GM12878 (cell line): ENCODE measurements around the gene KCNN1. TPM values are rescaled to one million over a fixed set of nuclear protein-coding genes. Genes with fewer than 3 reads are reported as not detected.
A peak's percentile ranks its signal among the peaks of the same experiment; 100 is the strongest.

Experiments
- ATAC-seq: fragments of 200-7000 bp; cut with Tn5 transposase; 3 replicates; pipeline ENCODE4 v1.9.1; 2020; ENCODE audit warnings: mild to moderate bottlenecking, moderate library complexity
- BruUV-seq: library from RNA; stranded (reverse); fragments of 400-500 nt; replicated peaks from 2 replicates; lab custom pipeline; 2021; lab: Mats Ljungman, UMichigan
- CTCF ChIA-PET: fragments of 300-600 bp; sonication (Branson Sonifier 250); formaldehyde crosslinking; extraction: SDS; loops from one replicate; lab custom pipeline; 2021; ENCODE audit warnings: inconsistent platforms; lab: Yijun Ruan, JAX
- POLR2A ChIA-PET: fragments of 350-600 bp; formaldehyde crosslinking; extraction: SDS; loops from one replicate; lab custom pipeline; 2021; ENCODE audit warnings: inconsistent platforms; lab: Charles Lee
- RAD21 ChIA-PET: fragments of 300-600 bp; sonication (Branson Sonifier 250); formaldehyde crosslinking; loops from one replicate; lab custom pipeline; 2023; ENCODE audit warnings: antibody characterized with exemption; ENCODE audit not compliant: unreplicated experiment; lab: Charles Lee
- SMC1A ChIA-PET: fragments of 300-600 bp; sonication (Branson Sonifier 250); formaldehyde crosslinking; loops from one replicate; lab custom pipeline; 2023; ENCODE audit not compliant: unreplicated experiment, uncharacterized antibody; lab: Charles Lee
- DNase-seq: peaks from one replicate; pipeline ENCODE4 v3.0.0-alpha.2; 2011; ENCODE audit warnings: low read depth, low spot score
- FAIRE-seq: peaks from 3 replicates; lab custom pipeline; 2011; peaks lifted over from hg19 to GRCh38; lab: Jason Lieb, UNC
- H2AFZ ChIP-seq: 2 replicates; pipeline ENCODE4 v1.6.0; 2011; ENCODE audit warnings: low read depth, low read length, control low read depth; ENCODE audit not compliant: control insufficient read depth
- H3K27ac ChIP-seq: 2 replicates; pipeline ENCODE4 v1.5.1; 2011; ENCODE audit warnings: control low read depth; ENCODE audit not compliant: control insufficient read depth, insufficient read depth
- H3K27me3 ChIP-seq, 2 experiments: replicated peaks in 1 of 2; 2 replicates each; pipeline versions ENCODE4 v1.6.0 to v1.6.1; 2011; ENCODE audit warnings: low read length in 1 of 2; ENCODE audit not compliant: control insufficient read depth in 2 of 2, insufficient read depth in 2 of 2
- H3K36me3 ChIP-seq, 2 experiments: 2 replicates each; pipeline ENCODE4 v1.5.1; 2011; ENCODE audit warnings: low read length in 1 of 2; ENCODE audit not compliant: control insufficient read depth in 2 of 2, insufficient read depth in 2 of 2
- H3K4me1 ChIP-seq: 2 replicates; pipeline ENCODE4 v1.6.1; 2011; ENCODE audit warnings: mild to moderate bottlenecking, low read length, moderate library complexity, mixed read lengths; ENCODE audit not compliant: control insufficient read depth, insufficient read depth
- H3K4me2 ChIP-seq: 2 replicates; pipeline ENCODE4 v1.6.0; 2011; ENCODE audit warnings: control low read depth; ENCODE audit not compliant: control insufficient read depth, insufficient read depth
- H3K4me3 ChIP-seq: fragments of 200-600 bp; sonication (generic); 2 replicates; pipeline ENCODE4 v1.5.1; 2016
- H3K79me2 ChIP-seq: 2 replicates; pipeline ENCODE4 v1.6.0; 2011; ENCODE audit warnings: low read length; ENCODE audit not compliant: control insufficient read depth, insufficient read depth
- H3K9ac ChIP-seq: 2 replicates; pipeline ENCODE4 v1.8.0; 2011; ENCODE audit warnings: low read length, control low read depth, mixed read lengths; ENCODE audit not compliant: control insufficient read depth, insufficient read depth
- H3K9me3 ChIP-seq: replicated peaks from 3 replicates; pipeline ENCODE4 v1.5.1; 2011; ENCODE audit warnings: mild to moderate bottlenecking, low read length; ENCODE audit not compliant: control insufficient read depth, insufficient read depth
- H4K20me1 ChIP-seq: 2 replicates; pipeline ENCODE4 v1.6.0; 2011; ENCODE audit not compliant: control insufficient read depth, insufficient read depth
- WGBS: methylation state at CpG from one replicate; pipeline ENCODE4 v1.1.6; 2016; ENCODE audit warnings: low lambda C conversion rate; ENCODE audit not compliant: insufficient replicate concordance, insufficient coverage; ENCODE audit errors: missing lambda C conversion rate; 5-methylcytosine and 5-hydroxymethylcytosine counted together
- in situ Hi-C: fragments of 300-500 bp; cut with MboI; formaldehyde crosslinking; loops from 9 replicates; pipeline ENCODE4 v1.14.3; 2018; ENCODE audit warnings: mixed read lengths
- intact Hi-C: fragments of 100-400 bp; cut with micrococcal nuclease; formaldehyde crosslinking; loops from one replicate; pipeline ENCODE4 v1.14.2; 2022; ENCODE audit not compliant: unreplicated experiment
- polyA plus RNA-seq, 11 experiments: library from polyadenylated mRNA; depleted of rRNA in 4 of 11; unstranded in 6 of 11; stranded (reverse) in 5 of 11; fragments of >200 nt; fragmentation: Nextera tagmentation in 4 of 11; fragmentation: Illumina TruSeq in 1 of 11; extraction: Ambion mirVana in 4 of 11; extraction: Trizol in 1 of 11; gene quantifications; 1 replicate in 1 of 11; 2 replicates in 10 of 11; pipeline versions ENCODE4 v1.2.1 to v1.2.3, GENCODE V29; 2011 to 2016; ENCODE audit warnings: inconsistent platforms in 2 of 11, missing spikeins in 2 of 11, low read depth in 1 of 11
- total RNA-seq, 4 experiments: library from RNA; depleted of rRNA in 3 of 4; stranded (reverse); fragments of >200 nt in 3 of 4; fragmentation: Illumina TruSeq in 1 of 4; extraction: Trizol in 1 of 4; gene quantifications; 2 replicates each; pipeline versions ENCODE4 v1.2.1 to v1.2.3, GENCODE V29; 2013 to 2021
- TF ChIP-seq, protein P1 (sequence below): fragments of 150-350 bp; IDR thresholded peaks from 2 replicates; pipeline ENCODE4 v1.6.1; 2014; ENCODE audit warnings: mild to moderate bottlenecking, low read depth, low read length
- TF ChIP-seq, protein P2 (sequence below): fragments of 450-650 bp; IDR thresholded peaks from 2 replicates; pipeline ENCODE4 v1.6.1; 2017; ENCODE audit warnings: mild to moderate bottlenecking

The KCNN1 gene
- total and polyA plus RNA-seq, 10 of the 15 experiments (the other 5 are each of a cell fraction or from before 2014, with no cell fraction given): 0.02 to 0.95 (median 0.16) TPM; not detected in 1

DNA sequence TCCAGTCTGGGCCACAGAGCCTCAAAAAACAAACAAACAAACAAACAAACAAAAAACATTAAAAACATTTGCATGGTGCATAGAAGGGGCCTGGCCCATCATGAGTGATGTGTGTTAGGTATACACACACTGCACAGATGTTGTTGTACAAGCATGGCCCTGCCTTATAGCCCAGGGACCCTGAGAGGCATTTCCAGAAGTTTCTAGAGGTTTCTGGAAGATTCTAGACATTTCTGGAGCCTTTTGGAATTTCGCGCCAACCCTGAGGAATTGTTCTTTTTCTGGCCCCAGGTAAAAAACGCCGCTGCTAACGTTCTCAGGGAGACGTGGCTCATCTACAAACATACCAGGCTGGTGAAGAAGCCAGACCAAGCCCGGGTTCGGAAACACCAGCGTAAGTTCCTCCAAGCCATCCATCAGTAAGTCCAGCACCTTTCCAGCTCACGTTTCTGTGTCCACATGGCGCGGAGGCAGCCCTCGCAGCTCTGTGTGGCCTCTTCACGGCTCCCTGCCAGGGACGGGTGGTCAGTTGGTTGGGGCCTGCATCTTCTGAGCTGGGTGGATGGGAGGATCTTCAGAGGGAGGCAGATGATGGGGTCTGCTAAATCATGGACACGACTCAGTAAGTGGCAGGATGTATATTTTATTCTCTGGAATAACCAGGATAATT, 22.7 kb downstream of the KCNN1 start:
- TF ChIP-seq, protein P1, sequence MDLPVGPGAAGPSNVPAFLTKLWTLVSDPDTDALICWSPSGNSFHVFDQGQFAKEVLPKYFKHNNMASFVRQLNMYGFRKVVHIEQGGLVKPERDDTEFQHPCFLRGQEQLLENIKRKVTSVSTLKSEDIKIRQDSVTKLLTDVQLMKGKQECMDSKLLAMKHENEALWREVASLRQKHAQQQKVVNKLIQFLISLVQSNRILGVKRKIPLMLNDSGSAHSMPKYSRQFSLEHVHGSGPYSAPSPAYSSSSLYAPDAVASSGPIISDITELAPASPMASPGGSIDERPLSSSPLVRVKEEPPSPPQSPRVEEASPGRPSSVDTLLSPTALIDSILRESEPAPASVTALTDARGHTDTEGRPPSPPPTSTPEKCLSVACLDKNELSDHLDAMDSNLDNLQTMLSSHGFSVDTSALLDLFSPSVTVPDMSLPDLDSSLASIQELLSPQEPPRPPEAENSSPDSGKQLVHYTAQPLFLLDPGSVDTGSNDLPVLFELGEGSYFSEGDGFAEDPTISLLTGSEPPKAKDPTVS: peak; percentile 95
- TF ChIP-seq, protein P2, sequence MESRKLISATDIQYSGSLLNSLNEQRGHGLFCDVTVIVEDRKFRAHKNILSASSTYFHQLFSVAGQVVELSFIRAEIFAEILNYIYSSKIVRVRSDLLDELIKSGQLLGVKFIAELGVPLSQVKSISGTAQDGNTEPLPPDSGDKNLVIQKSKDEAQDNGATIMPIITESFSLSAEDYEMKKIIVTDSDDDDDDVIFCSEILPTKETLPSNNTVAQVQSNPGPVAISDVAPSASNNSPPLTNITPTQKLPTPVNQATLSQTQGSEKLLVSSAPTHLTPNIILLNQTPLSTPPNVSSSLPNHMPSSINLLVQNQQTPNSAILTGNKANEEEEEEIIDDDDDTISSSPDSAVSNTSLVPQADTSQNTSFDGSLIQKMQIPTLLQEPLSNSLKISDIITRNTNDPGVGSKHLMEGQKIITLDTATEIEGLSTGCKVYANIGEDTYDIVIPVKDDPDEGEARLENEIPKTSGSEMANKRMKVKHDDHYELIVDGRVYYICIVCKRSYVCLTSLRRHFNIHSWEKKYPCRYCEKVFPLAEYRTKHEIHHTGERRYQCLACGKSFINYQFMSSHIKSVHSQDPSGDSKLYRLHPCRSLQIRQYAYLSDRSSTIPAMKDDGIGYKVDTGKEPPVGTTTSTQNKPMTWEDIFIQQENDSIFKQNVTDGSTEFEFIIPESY: no peak
- Histone ChIP-seq H3K79me2 (no peaks in the 10 kb centered on the region), H3K27me3 (no peaks in the 10 kb centered on the region), H3K4me3 (no peak overlapping the region), H3K36me3 (no peaks in the 10 kb centered on the region), H3K4me1 (no peaks in the 10 kb centered on the region), H3K4me2 (no peak overlapping the region), H3K9me3 (no peaks in the 10 kb centered on the region), H2AFZ (no peak overlapping the region), H4K20me1 (no peaks in the 10 kb centered on the region), H3K27ac (no peak overlapping the region), H3K9ac (no peak overlapping the region)
- ChIA-PET POLR2A (no interaction called here), RAD21 (interaction anchor here (1.6 kb wide), 1 partner anchor 130 kb away, joined by 3 read pairs; the partner anchor contains the start of gene RPL18A), SMC1A (no interaction called here), CTCF (interaction anchor here (1.0 to 1.5 kb wide), 2 partner anchors 43 to 51 kb away, joined by 3 to 5 read pairs; no protein-coding TSS in a partner anchor)
- ATAC-seq: no peak
- in situ Hi-C loops (loop anchor here (5.0 to 10.0 kb wide), 2 partner anchors 45 to 122 kb away; no protein-coding TSS in a partner anchor), intact Hi-C loops (no loop called here)
- DNase-seq: no peak
- BruUV-seq: no TSS peak
- no peak for FAIRE-seq
- WGBS: 73% methylated on average over 16 of the region's 16 CpGs
